Activated T-helper 2 cell treated with anti-CD3 and anti-CD28 coated beads, Interferon-gamma antibody, Interleukin-2, Interleukin-4, amounts not matched to agents 10 μg/mL and 5 μg/mL and 100 μg/mL, durations not matched to agents 14 hours and 24 hours and 36 hours (primary cell): Measurements from ENCODE around the gene USP12. TPM values are rescaled to one million over a fixed set of nuclear protein-coding genes. Genes with fewer than 3 reads are reported as not detected.
"Not testable (repeated sequence)": the region's sequence is repeated elsewhere in the genome, so short reads cannot be mapped to it uniquely, and the experiment has no call there.

Experiments used
- DNase-seq: peaks from one replicate; pipeline ENCODE4 v3.0.0; 2021; ENCODE audit warnings: low spot score
- H3K27ac Mint-ChIP-seq: one replicate; pipeline ENCODE4 v1.8.0; 2021; ENCODE audit warnings: mixed read lengths
- H3K27me3 Mint-ChIP-seq: one replicate; pipeline ENCODE4 v1.8.0; 2021; ENCODE audit warnings: low read depth, mixed read lengths
- H3K36me3 Mint-ChIP-seq: one replicate; pipeline ENCODE4 v1.8.0; 2021; ENCODE audit warnings: low read depth, mixed read lengths
- H3K4me1 Mint-ChIP-seq: one replicate; pipeline ENCODE4 v1.8.0; 2021; ENCODE audit warnings: low read depth, mixed read lengths
- H3K4me3 Mint-ChIP-seq: one replicate; pipeline ENCODE4 v1.8.0; 2021; ENCODE audit warnings: low read depth, mild to moderate bottlenecking, moderate library complexity, mixed read lengths
- H3K9me3 Mint-ChIP-seq: one replicate; pipeline ENCODE4 v1.8.0; 2021; ENCODE audit warnings: mixed read lengths
- intact Hi-C: fragments of 100-400 bp; cut with micrococcal nuclease; formaldehyde crosslinking; loops from one replicate; pipeline ENCODE4 v1.15.1; 2023
- total RNA-seq: library from RNA; stranded (reverse); gene quantifications from 2 replicates; pipeline ENCODE4 v1.2.3, GENCODE V29; 2022

USP12 gene
- total RNA-seq, 1 donor from 2014 or later = 40.8 TPM

DNA sequence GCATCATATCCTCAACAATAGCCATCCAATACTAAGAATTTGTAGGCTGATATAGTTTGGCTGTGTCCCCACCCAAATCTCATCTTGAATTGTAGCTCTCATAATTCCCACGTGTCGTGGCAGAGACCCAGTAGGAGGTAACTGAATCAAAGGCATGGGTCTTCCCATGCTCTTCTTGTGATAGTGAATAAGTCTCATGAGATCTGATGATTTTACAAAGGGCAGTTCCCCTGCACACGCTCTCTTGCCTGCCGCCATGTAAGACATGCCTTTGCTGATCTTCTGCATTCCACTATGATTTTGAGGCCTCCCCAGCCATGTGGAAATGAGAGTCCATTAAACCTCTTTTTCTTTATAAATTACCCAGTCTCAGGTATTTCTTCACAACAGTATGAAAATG is 48.2 kb downstream of the USP12 start:
- Mint-ChIP-seq H3K36me3 (peaks cover 61% of the 10 kb centered on the region), H3K9me3 (peaks cover 25% of the 10 kb centered on the region), H3K4me1 (peaks cover 40% of the 10 kb centered on the region)
- H3K27ac Mint-ChIP-seq, H3K27me3 Mint-ChIP-seq, DNase-seq, intact Hi-C loops, H3K4me3 Mint-ChIP-seq: not testable (repeated sequence)

DNA sequence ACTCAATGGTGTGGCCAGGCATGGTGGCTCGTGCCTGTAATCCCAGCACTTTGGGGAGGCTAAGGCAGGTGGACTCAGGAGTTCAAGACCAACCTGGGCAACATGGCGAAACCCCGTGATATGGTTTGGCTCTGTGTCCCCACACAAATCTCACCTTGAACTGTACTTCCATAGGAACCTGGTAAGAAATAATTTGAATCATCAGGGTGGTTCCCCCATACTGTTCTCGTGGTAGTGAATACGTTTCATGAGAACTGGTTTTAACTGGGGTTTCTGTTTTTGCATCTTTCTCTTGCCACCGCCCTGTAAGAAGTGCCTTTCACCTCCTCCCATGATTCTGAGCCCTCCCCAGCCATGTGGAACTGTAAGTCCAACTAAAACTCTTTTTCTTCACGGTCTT is 49.6 kb downstream of the USP12 start:
- H3K27ac Mint-ChIP-seq = no peak overlapping the region
- no peak for DNase-seq
- H3K27me3 Mint-ChIP-seq = no peaks in the 10 kb centered on the region
- H3K9me3 Mint-ChIP-seq = peaks cover 25% of the 10 kb centered on the region
- H3K4me1 Mint-ChIP-seq = peaks cover 30% of the 10 kb centered on the region
- H3K36me3 Mint-ChIP-seq = peaks cover 49% of the 10 kb centered on the region
- intact Hi-C loops = no loop called here
- H3K4me3 Mint-ChIP-seq = no peak overlapping the region

DNA sequence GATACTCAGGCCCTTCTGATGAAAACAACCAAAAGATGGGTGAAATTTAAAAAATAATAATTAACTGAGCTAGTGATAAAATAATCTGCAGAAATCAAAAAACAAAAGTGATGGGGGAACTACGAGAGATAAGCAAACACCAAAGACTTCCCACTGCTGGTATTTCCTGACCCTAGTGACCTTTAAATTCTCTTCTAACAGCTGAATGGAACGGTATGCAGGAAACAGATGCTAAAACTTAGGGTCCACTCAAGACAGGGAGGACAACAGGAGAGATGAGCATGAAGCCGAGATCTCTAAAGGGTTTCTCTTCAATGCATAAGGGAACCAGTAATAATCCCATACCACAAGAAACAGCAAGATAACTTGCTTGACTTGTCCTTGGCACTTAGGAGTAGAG is 50.8 kb downstream of the USP12 start:
- Mint-ChIP-seq H3K27ac (no peak overlapping the region), H3K36me3 (peaks cover 44% of the 10 kb centered on the region), H3K4me1 (peaks cover 25% of the 10 kb centered on the region), H3K9me3 (peaks cover 25% of the 10 kb centered on the region), H3K4me3 (no peak overlapping the region), H3K27me3 (no peaks in the 10 kb centered on the region)
- intact Hi-C loops = no loop called here
- no peak for DNase-seq

DNA sequence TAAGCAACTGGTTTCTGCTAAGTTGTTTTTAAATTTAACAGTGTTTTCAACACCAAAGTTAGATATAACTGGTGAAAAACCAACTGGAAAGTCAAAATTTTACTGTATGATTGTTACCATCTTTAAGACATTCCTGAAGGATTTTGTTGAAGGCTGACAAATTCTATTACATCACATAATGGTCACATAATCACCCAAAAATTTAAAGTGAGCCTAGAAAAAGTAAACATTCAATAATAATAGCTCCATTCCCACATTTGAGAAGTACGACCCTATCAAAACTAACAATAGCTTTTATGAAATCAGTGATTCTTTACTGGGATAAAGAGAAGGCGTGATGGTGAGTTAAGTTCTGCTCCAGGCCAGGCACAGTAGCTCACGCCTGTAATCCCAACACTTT is 51.6 kb downstream of the USP12 start:
- H3K27me3 Mint-ChIP-seq = no peaks in the 10 kb centered on the region
- H3K27ac Mint-ChIP-seq = no peak overlapping the region
- peaks cover 25% of the 10 kb centered on the region for H3K9me3 Mint-ChIP-seq
- intact Hi-C loops = no loop called here
- peaks cover 25% of the 10 kb centered on the region for H3K4me1 Mint-ChIP-seq
- no peak overlapping the region for H3K4me3 Mint-ChIP-seq
- no peak for DNase-seq
- H3K36me3 Mint-ChIP-seq = peaks cover 44% of the 10 kb centered on the region

DNA sequence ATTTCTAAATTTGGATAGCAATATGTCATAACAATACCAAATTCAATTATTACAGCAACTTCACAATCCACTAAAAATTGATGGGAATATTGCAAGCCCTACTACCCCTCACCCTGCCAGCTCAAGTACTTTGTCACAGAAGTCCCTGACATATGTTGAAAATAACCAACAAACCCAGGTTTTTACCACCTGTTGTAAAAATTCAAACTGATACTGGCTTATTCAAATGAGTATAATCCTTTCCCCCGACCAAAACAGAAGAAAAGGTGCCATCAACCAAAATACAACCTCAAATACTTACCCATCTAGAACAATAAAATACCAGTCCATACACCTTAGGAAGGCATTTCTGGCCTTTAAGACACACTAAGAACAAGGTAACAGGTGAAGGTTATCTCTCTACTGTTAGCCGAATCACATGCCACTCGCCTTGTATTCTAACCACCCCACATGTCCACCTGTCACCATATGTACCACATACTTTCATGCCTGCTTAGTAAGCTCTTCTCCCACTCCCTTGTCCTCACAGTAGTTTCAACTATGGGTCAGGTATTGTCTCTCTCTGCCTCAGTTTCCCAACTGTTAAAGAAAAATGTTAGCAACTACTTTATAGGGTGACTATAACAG is 53.1 kb downstream of the USP12 start:
- H3K36me3 Mint-ChIP-seq = peaks cover 33% of the 10 kb centered on the region
- no peak overlapping the region for H3K4me3 Mint-ChIP-seq
- no peak overlapping the region for H3K27ac Mint-ChIP-seq
- peaks cover 10% of the 10 kb centered on the region for H3K9me3 Mint-ChIP-seq
- H3K4me1 Mint-ChIP-seq = peaks cover 25% of the 10 kb centered on the region
- no peak for DNase-seq
- intact Hi-C loops = no loop called here
- H3K27me3 Mint-ChIP-seq = no peaks in the 10 kb centered on the region

DNA sequence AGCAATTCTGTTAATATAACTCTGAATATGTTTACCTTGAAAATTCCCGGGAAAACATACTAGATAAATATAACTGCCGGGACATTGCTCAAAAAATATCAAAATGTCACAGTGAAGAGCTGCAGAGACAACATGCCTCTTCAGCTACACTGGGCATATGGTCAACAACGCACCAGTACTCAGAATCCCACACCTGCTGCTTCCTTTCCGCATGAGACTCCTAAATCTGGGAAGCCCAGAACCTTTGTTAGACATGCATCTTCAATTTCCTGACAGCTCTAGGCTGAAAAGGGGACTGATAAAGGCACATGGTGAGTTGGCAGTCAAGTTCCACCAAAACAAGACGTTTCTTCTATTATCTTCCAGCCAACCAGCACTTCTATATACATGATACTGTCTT is 53.7 kb downstream of the USP12 start:
- H3K27ac Mint-ChIP-seq = no peak overlapping the region
- H3K36me3 Mint-ChIP-seq = peaks cover 33% of the 10 kb centered on the region
- intact Hi-C loops = no loop called here
- H3K9me3 Mint-ChIP-seq = peaks cover 5% of the 10 kb centered on the region
- H3K27me3 Mint-ChIP-seq = no peaks in the 10 kb centered on the region
- no peak overlapping the region for H3K4me3 Mint-ChIP-seq
- H3K4me1 Mint-ChIP-seq = peaks cover 25% of the 10 kb centered on the region
- DNase-seq = no peak

DNA sequence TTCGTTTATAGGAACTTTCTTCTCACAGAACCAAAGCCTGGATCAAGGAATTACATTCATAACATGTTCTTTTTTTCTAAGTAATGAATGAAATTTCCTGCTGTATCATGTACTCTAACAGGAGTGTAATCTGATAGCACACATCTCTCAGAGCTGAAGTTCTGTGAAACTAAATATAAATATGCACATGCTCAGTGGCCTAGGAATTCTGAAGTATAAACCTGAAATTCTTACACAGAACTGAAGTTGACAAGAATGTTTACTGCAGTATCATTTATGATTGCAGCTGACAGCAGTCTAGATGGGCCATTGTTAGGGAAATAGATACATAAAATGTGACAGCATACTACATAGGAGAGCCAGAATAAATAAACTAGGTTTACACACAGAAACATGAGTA is 54.5 kb downstream of the USP12 start:
- DNase-seq = no peak
- H3K27ac Mint-ChIP-seq = no peak overlapping the region
- H3K4me3 Mint-ChIP-seq = no peak overlapping the region
- peaks cover 24% of the 10 kb centered on the region for H3K4me1 Mint-ChIP-seq
- H3K36me3 Mint-ChIP-seq = peaks cover 30% of the 10 kb centered on the region
- intact Hi-C loops = no loop called here
- H3K27me3 Mint-ChIP-seq = no peaks in the 10 kb centered on the region
- peaks cover 2% of the 10 kb centered on the region for H3K9me3 Mint-ChIP-seq

DNA sequence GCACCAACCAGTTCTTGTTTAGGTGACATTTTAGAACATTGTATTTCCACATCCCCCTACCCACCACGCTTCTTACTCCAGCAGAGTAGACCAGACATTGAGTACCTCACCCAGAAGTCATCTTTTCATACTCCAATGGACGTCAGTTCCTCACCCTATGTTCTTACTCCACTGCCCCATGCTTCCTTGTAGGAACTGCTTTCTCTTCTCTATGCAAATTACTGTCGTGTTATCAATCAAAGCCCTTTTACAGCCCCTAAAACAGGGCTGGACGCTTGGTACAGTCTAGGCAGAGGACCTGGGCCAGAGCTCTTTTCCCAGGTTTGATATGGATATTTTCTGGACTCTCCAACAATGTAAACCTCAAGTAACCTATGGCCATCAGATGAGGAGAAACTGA is 58.2 kb downstream of the USP12 start:
- no peak for DNase-seq
- Mint-ChIP-seq H3K9me3 (no peaks in the 10 kb centered on the region), H3K4me3 (no peak overlapping the region), H3K27me3 (no peaks in the 10 kb centered on the region), H3K4me1 (peaks cover 4% of the 10 kb centered on the region), H3K36me3 (peaks cover 25% of the 10 kb centered on the region), H3K27ac (no peak overlapping the region)
- intact Hi-C loops = no loop called here

DNA sequence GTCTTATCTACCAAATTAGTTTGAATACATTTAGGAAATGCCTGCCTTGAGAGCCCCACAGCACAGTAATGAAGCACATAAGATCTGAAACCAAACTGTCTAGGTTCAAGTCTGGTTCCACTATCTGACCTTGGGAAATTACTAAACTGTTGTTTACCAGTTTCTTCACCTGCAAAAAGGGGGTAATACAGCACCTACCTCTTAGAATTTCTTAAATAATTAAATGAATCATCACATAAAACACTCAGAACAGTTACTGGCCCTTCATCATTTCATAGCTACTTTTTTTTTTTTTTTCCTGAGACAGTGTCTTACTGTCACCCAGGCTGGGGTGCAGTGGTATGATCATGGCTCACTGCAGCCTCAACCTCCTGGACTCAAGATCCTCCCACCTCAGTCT is 59.6 kb downstream of the USP12 start:
- peaks cover 3% of the 10 kb centered on the region for H3K4me1 Mint-ChIP-seq
- no peaks in the 10 kb centered on the region for H3K9me3 Mint-ChIP-seq
- H3K27ac Mint-ChIP-seq = no peak overlapping the region
- H3K36me3 Mint-ChIP-seq = peaks cover 25% of the 10 kb centered on the region
- no peak overlapping the region for H3K4me3 Mint-ChIP-seq
- no peak for DNase-seq
- intact Hi-C loops = no loop called here
- no peaks in the 10 kb centered on the region for H3K27me3 Mint-ChIP-seq

DNA sequence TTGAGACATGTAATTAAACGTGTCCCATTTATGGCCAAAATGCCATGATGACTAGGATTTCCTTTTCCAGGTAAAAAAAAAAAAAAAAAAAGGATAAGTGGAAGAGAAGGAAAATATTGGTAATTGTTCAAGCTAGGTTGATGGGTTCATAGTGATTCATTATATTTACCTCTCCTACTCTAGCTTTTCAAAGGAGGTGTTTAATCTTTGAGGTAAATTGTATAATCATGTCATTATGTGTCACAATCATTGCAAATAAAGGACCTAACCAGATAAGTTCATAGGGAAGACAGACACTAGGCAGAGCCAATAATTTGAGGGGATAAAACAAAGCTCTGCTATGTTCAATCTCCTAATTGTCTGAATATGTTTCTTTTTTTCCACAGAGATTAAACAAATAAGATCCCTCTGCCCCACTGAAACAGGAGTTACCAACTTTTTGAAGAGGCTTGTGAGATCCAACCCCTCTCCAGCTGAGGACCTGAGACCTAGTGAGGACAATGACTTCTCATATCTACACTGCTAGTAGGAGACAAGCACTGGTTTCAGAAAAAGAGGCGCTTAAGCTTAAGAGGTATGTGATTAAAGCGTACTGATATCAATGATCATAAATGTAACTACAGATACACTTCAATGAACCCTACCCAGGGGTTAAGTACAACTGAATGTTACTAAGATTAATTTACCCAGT is 61.4 kb downstream of the USP12 start:
- Mint-ChIP-seq H3K27ac (no peak overlapping the region), H3K9me3 (no peaks in the 10 kb centered on the region), H3K36me3 (peaks cover 23% of the 10 kb centered on the region), H3K4me3 (no peak overlapping the region), H3K27me3 (no peaks in the 10 kb centered on the region), H3K4me1 (peaks cover 7% of the 10 kb centered on the region)
- DNase-seq = no peak
- intact Hi-C loops = no loop called here

DNA sequence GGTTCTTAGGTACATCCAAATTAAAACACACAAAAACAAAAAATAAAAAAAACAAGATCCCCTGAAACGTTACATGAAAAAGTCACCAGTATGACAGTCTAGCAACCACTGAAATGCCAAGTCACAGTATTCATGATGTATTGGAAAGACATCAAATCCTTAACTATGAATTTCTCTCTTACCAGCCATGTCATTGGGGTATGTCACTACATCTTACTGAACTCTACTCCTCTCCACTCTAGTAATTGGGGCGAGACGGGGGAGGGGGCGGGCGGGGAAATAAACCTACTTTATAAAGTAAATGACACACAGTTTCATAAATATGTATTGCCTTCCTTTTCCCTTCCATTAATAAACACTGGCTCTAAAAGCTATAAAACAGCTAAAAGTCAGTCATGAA is 65.5 kb downstream of the USP12 start:
- H3K9me3 Mint-ChIP-seq = no peaks in the 10 kb centered on the region
- no peak overlapping the region for H3K27ac Mint-ChIP-seq
- H3K4me3 Mint-ChIP-seq = no peak overlapping the region
- H3K36me3 Mint-ChIP-seq = peaks cover 38% of the 10 kb centered on the region
- no peaks in the 10 kb centered on the region for H3K27me3 Mint-ChIP-seq
- no peak for DNase-seq
- intact Hi-C loops = no loop called here
- peaks cover 12% of the 10 kb centered on the region for H3K4me1 Mint-ChIP-seq

DNA sequence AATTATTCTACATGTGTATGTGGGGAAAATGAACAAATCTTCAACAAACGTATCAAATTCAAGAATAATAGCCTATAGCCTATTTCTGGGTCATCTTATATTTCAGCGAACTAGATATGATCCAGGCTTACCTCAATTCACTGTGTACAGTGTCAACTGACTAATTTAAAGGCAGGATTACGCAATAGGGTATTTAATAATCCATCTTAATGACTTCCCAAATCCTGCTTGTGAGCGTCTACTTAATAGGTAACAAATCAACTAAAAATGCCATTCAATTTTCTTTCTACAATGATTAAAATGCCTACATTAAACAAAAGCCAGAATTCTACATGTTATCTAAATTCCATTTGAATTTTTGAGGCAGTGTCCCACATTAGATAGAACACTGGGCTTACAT is 67.0 kb downstream of the USP12 start:
- Mint-ChIP-seq H3K4me1 (peaks cover 18% of the 10 kb centered on the region), H3K27me3 (no peaks in the 10 kb centered on the region), H3K27ac (no peak overlapping the region), H3K9me3 (no peaks in the 10 kb centered on the region), H3K36me3 (peaks cover 46% of the 10 kb centered on the region), H3K4me3 (no peak overlapping the region)
- intact Hi-C loops = no loop called here
- no peak for DNase-seq

DNA sequence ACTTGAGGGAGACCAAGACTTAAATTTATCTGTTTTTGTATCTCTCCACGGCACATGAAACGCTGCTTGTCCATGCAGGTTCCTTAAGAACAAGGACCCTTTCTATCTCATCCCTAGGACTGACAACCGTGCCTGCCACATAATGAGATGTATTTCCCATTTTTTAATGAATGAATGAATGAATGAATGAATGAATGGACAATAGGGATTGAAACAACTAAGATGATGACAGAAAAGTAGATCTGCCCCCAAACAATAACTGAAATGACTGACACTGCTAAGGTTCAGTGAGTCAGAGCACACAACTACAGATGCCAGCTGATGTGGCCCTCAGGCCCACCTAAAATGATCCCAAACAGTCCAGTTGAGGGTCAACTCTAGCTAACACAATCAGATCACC is 69.8 kb downstream of the USP12 start:
- Mint-ChIP-seq H3K9me3 (no peaks in the 10 kb centered on the region), H3K27me3 (no peaks in the 10 kb centered on the region), H3K4me1 (peaks cover 22% of the 10 kb centered on the region), H3K27ac (no peak overlapping the region), H3K4me3 (no peak overlapping the region), H3K36me3 (peaks cover 52% of the 10 kb centered on the region)
- intact Hi-C loops = no loop called here
- no peak for DNase-seq
